DOHH2 (cell line): ENCODE data around the gene FRS2.

Experiments used
- EZH2phosphoT487 ChIP-seq: fragments of 200-600 bp; sonication (generic); IDR thresholded peaks from 2 replicates; pipeline ENCODE4 v1.6.1; 2017; ENCODE audit warnings: borderline replicate concordance, mild to moderate bottlenecking, antibody characterized with exemption, low read length, moderate library complexity, mixed read lengths
- TF ChIP-seq, protein P1 (sequence below): fragments of 200-600 bp; sonication (generic); IDR thresholded peaks from one replicate; pipeline ENCODE4 v1.5.1; 2014; ENCODE audit warnings: antibody characterized with exemption, mild to moderate bottlenecking, low read depth, low read length; ENCODE audit not compliant: poor library complexity, severe bottlenecking

- TF ChIP-seq, protein P1, sequence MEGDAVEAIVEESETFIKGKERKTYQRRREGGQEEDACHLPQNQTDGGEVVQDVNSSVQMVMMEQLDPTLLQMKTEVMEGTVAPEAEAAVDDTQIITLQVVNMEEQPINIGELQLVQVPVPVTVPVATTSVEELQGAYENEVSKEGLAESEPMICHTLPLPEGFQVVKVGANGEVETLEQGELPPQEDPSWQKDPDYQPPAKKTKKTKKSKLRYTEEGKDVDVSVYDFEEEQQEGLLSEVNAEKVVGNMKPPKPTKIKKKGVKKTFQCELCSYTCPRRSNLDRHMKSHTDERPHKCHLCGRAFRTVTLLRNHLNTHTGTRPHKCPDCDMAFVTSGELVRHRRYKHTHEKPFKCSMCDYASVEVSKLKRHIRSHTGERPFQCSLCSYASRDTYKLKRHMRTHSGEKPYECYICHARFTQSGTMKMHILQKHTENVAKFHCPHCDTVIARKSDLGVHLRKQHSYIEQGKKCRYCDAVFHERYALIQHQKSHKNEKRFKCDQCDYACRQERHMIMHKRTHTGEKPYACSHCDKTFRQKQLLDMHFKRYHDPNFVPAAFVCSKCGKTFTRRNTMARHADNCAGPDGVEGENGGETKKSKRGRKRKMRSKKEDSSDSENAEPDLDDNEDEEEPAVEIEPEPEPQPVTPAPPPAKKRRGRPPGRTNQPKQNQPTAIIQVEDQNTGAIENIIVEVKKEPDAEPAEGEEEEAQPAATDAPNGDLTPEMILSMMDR, result no peak
- TF ChIP-seq EZH2phosphoT487, result no peak
Observed at GRCh38 chr12:69623970-69624369, 153.8 kb downstream of the FRS2 start.
